RWPE2 (cell line): ENCODE measurements around the gene BNIP2.

Source experiments
- ATAC-seq: fragments of 200-7000 bp; cut with Tn5 transposase; 3 replicates; pipeline ENCODE4 v1.9.1; 2021; ENCODE audit warnings: low read depth
- DNase-seq: peaks from one replicate; pipeline ENCODE4 v3.0.0-alpha.2; 2020; ENCODE audit warnings: low spot score
- H3K27ac ChIP-seq: fragments of 450-650 bp; 2 replicates; pipeline ENCODE4 v1.5.1; 2017; ENCODE audit warnings: mild to moderate bottlenecking; ENCODE audit not compliant: poor library complexity, severe bottlenecking
- H3K27me3 ChIP-seq: fragments of 250-450 bp; sonication (Bioruptor Pico); 2 replicates; pipeline ENCODE4 v1.5.1; 2021; ENCODE audit warnings: mild to moderate bottlenecking, moderate library complexity; ENCODE audit not compliant: insufficient read depth, poor library complexity, severe bottlenecking
- H3K36me3 ChIP-seq: fragments of 250-450 bp; sonication (Bioruptor Pico); 2 replicates; pipeline ENCODE4 v1.5.1; 2020; ENCODE audit warnings: low read depth, mild to moderate bottlenecking, moderate library complexity
- H3K4me1 ChIP-seq: fragments of 250-450 bp; sonication (Bioruptor Pico); 2 replicates; pipeline ENCODE4 v1.5.1; 2021; ENCODE audit warnings: mild to moderate bottlenecking, moderate library complexity; ENCODE audit not compliant: insufficient read depth, poor library complexity, severe bottlenecking
- H3K4me3 ChIP-seq: fragments of 250-450 bp; sonication (Bioruptor Pico); 2 replicates; pipeline ENCODE4 v1.5.1; 2021; ENCODE audit warnings: mild to moderate bottlenecking, moderate library complexity; ENCODE audit not compliant: severe bottlenecking
- H3K9me3 ChIP-seq: fragments of 250-450 bp; sonication (Bioruptor Pico); 2 replicates; pipeline ENCODE4 v1.5.1; 2021; ENCODE audit warnings: mild to moderate bottlenecking, moderate library complexity; ENCODE audit not compliant: severe bottlenecking
- CTCF ChIP-seq: fragments of 450-650 bp; IDR thresholded peaks from one replicate; pipeline ENCODE4 v1.5.1; 2017; ENCODE audit warnings: mild to moderate bottlenecking, moderate library complexity; ENCODE audit not compliant: poor library complexity, severe bottlenecking

Gene BNIP2

GRCh38 chr15:59680870-59681269 is 8.2 kb downstream of the BNIP2 start:
- H3K27me3 ChIP-seq = no peaks in the 10 kb centered on the region
- DNase-seq (no peak), ATAC-seq (no peak)
- H3K4me3 ChIP-seq = no peak overlapping the region
- peaks cover 100% of the 10 kb centered on the region for H3K36me3 ChIP-seq
- no peak for TF ChIP-seq CTCF
- H3K27ac ChIP-seq = no peak overlapping the region
- H3K9me3 ChIP-seq = no peaks in the 10 kb centered on the region
- H3K4me1 ChIP-seq = peaks cover 5% of the 10 kb centered on the region

GRCh38 chr15:59680346-59680745 is 8.8 kb downstream of the BNIP2 start:
- Histone ChIP-seq H3K9me3 (no peaks in the 10 kb centered on the region), H3K27ac (no peak overlapping the region), H3K4me3 (no peak overlapping the region), H3K36me3 (peaks cover 100% of the 10 kb centered on the region), H3K27me3 (no peaks in the 10 kb centered on the region), H3K4me1 (no peaks in the 10 kb centered on the region)
- no peak for DNase-seq
- no peak for TF ChIP-seq CTCF
- no peak for ATAC-seq

GRCh38 chr15:59678620-59679019 is 10.5 kb downstream of the BNIP2 start:
- no peak for DNase-seq
- Histone ChIP-seq H3K27ac (no peak overlapping the region), H3K4me3 (no peak overlapping the region), H3K9me3 (no peaks in the 10 kb centered on the region), H3K4me1 (no peaks in the 10 kb centered on the region), H3K27me3 (no peaks in the 10 kb centered on the region), H3K36me3 (peaks cover 100% of the 10 kb centered on the region)
- no peak for ATAC-seq
- TF ChIP-seq CTCF = no peak

- no peak for DNase-seq
- no peak for TF ChIP-seq CTCF
- no peak for ATAC-seq
- H3K4me1 ChIP-seq = no peaks in the 10 kb centered on the region
- peaks cover 100% of the 10 kb centered on the region for H3K36me3 ChIP-seq
- no peaks in the 10 kb centered on the region for H3K9me3 ChIP-seq
- H3K4me3 ChIP-seq = no peak overlapping the region
- no peak overlapping the region for H3K27ac ChIP-seq
- H3K27me3 ChIP-seq = no peaks in the 10 kb centered on the region
Measured at GRCh38 chr15:59678172-59678571, 10.9 kb downstream of the BNIP2 start.

- Histone ChIP-seq H3K9me3 (no peaks in the 10 kb centered on the region), H3K27me3 (no peaks in the 10 kb centered on the region), H3K36me3 (peaks cover 100% of the 10 kb centered on the region), H3K4me3 (no peak overlapping the region), H3K27ac (no peak overlapping the region), H3K4me1 (no peaks in the 10 kb centered on the region)
- ATAC-seq (no peak), DNase-seq (no peak)
- no peak for TF ChIP-seq CTCF
Measured at GRCh38 chr15:59676565-59676964, 12.6 kb downstream of the BNIP2 start.
